H9 (cell line): Measurements from ENCODE around the gene OLIG2. TPM values are rescaled to one million over a fixed set of nuclear protein-coding genes. Genes with fewer than 3 reads are reported as not detected.

Experiments used
- DNase-seq: peaks from one replicate; pipeline ENCODE4 v3.0.0-alpha.2; 2017
- H2AFZ ChIP-seq: one replicate; pipeline ENCODE4 v1.6.1; 2013; ENCODE audit warnings: mild to moderate bottlenecking, low read length, control low read depth, moderate library complexity
- H2AK5ac ChIP-seq: 2 replicates; pipeline ENCODE4 v1.6.1; 2013; ENCODE audit warnings: low read length, control low read depth, mixed read lengths; ENCODE audit not compliant: insufficient read length
- H2BK120ac ChIP-seq: one replicate; pipeline ENCODE4 v1.6.1; 2013; ENCODE audit warnings: low read depth, mild to moderate bottlenecking, low read length, control low read depth, inconsistent platforms; ENCODE audit not compliant: poor library complexity, severe bottlenecking
- H2BK12ac ChIP-seq: 2 replicates; pipeline ENCODE4 v1.6.1; 2013; ENCODE audit warnings: low read length, control low read depth, mixed read lengths, low read depth; ENCODE audit not compliant: insufficient read length
- H2BK15ac ChIP-seq: 2 replicates; pipeline ENCODE4 v1.6.1; 2013; ENCODE audit warnings: low read depth, low read length, control low read depth
- H2BK20ac ChIP-seq: one replicate; pipeline ENCODE4 v1.6.1; 2013; ENCODE audit warnings: low read depth, mild to moderate bottlenecking, low read length, control low read depth, inconsistent platforms; ENCODE audit not compliant: poor library complexity, severe bottlenecking
- H2BK5ac ChIP-seq: 2 replicates; pipeline ENCODE4 v1.6.1; 2013; ENCODE audit warnings: low read length, control low read depth, mixed read lengths; ENCODE audit not compliant: insufficient read length
- H3K14ac ChIP-seq: 2 replicates; pipeline ENCODE4 v1.6.1; 2013; ENCODE audit warnings: low read length, control low read depth; ENCODE audit not compliant: insufficient read depth
- H3K18ac ChIP-seq: 2 replicates; pipeline ENCODE4 v1.6.1; 2013; ENCODE audit warnings: low read depth, mild to moderate bottlenecking, mixed read lengths, low read length, control low read depth; ENCODE audit not compliant: insufficient read length
- H3K23ac ChIP-seq: 2 replicates; pipeline ENCODE4 v1.6.1; 2013; ENCODE audit warnings: low read length, control low read depth, mixed read lengths, low read depth; ENCODE audit not compliant: insufficient read length
- H3K23me2 ChIP-seq: 2 replicates; pipeline ENCODE4 v1.6.1; 2013; ENCODE audit warnings: low read depth, mild to moderate bottlenecking, mixed read lengths, low read length, control low read depth; ENCODE audit not compliant: insufficient read length, poor library complexity, severe bottlenecking
- H3K27ac ChIP-seq: 2 replicates; pipeline ENCODE4 v1.5.1; 2013; ENCODE audit warnings: low read length, control low read depth, mixed read lengths, low read depth; ENCODE audit not compliant: insufficient read length
- H3K27me3 ChIP-seq: 2 replicates; pipeline ENCODE4 v1.6.1; 2013; ENCODE audit warnings: low read length, control low read depth, inconsistent platforms; ENCODE audit not compliant: insufficient read depth
- H3K4ac ChIP-seq: 2 replicates; pipeline ENCODE4 v1.6.1; 2013; ENCODE audit warnings: low read depth, mild to moderate bottlenecking, control low read depth, inconsistent platforms, low read length, moderate library complexity
- H3K4me1 ChIP-seq: 2 replicates; pipeline ENCODE4 v1.6.1; 2013; ENCODE audit warnings: low read length, control low read depth, inconsistent platforms; ENCODE audit not compliant: insufficient read depth
- H3K4me2 ChIP-seq: 2 replicates; pipeline ENCODE4 v1.6.1; 2013; ENCODE audit warnings: low read length, control low read depth, mixed read lengths; ENCODE audit not compliant: insufficient read length, insufficient read depth
- H3K56ac ChIP-seq: 2 replicates; pipeline ENCODE4 v1.6.1; 2013; ENCODE audit warnings: low read depth, mild to moderate bottlenecking, mixed read lengths, low read length, control low read depth; ENCODE audit not compliant: insufficient read length
- H3K79me1 ChIP-seq: 2 replicates; pipeline ENCODE4 v1.6.1; 2013; ENCODE audit warnings: low read depth, mild to moderate bottlenecking, moderate library complexity, low read length, control low read depth, inconsistent platforms; ENCODE audit not compliant: insufficient read depth, poor library complexity, severe bottlenecking
- H3K79me2 ChIP-seq: 2 replicates; pipeline ENCODE4 v1.6.1; 2013; ENCODE audit warnings: low read length, control low read depth, inconsistent platforms; ENCODE audit not compliant: insufficient read depth
- H3K9ac ChIP-seq: 2 replicates; pipeline ENCODE4 v1.6.1; 2013; ENCODE audit warnings: low read length, control low read depth, mixed read lengths; ENCODE audit not compliant: insufficient read length; ENCODE audit errors: extremely low read depth
- H3K9me3 ChIP-seq: one replicate; pipeline ENCODE4 v1.6.1; 2013; ENCODE audit warnings: low read depth, low read length, inconsistent platforms; ENCODE audit not compliant: control insufficient read depth
- H3T11ph ChIP-seq: one replicate; pipeline ENCODE4 v1.6.1; 2013; ENCODE audit warnings: mild to moderate bottlenecking, low read length, control low read depth, inconsistent platforms
- H4K20me1 ChIP-seq: one replicate; pipeline ENCODE4 v1.6.1; 2013; ENCODE audit not compliant: control insufficient read depth, insufficient read length, insufficient read depth
- H4K5ac ChIP-seq: 2 replicates; pipeline ENCODE4 v1.6.1; 2013; ENCODE audit warnings: low read depth, mild to moderate bottlenecking, mixed read lengths, low read length, control low read depth; ENCODE audit not compliant: insufficient read length
- H4K8ac ChIP-seq: replicated peaks from 2 replicates; pipeline ENCODE4 v1.6.1; 2013; ENCODE audit warnings: low read length, control low read depth, mixed read lengths, low read depth; ENCODE audit not compliant: insufficient read length
- H4K91ac ChIP-seq: 2 replicates; pipeline ENCODE4 v1.6.1; 2013; ENCODE audit warnings: low read depth, mild to moderate bottlenecking, moderate library complexity, mixed read lengths, low read length, control low read depth; ENCODE audit not compliant: insufficient read length
- H3K27ac Mint-ChIP-seq, 3 experiments: 2 replicates in 2 of 3; 3 replicates in 1 of 3; pipeline ENCODE4 v1.8.0; 2020 to 2021; ENCODE audit warnings: mixed read lengths in 3 of 3, mild to moderate bottlenecking in 1 of 3, moderate library complexity in 1 of 3
- H3K27me3 Mint-ChIP-seq: 2 replicates; pipeline ENCODE4 v1.8.0; 2021; ENCODE audit warnings: low read depth, mild to moderate bottlenecking, moderate library complexity, mixed read lengths
- H3K36me3 Mint-ChIP-seq, 3 experiments: 2 replicates in 2 of 3; 3 replicates in 1 of 3; pipeline ENCODE4 v1.8.0; 2020 to 2021; ENCODE audit warnings: low read depth in 3 of 3, mixed read lengths in 3 of 3; ENCODE audit not compliant: insufficient read depth in 1 of 3
- H3K4me1 Mint-ChIP-seq, 2 experiments: 2 replicates each; pipeline ENCODE4 v1.8.0; 2020; ENCODE audit warnings: mixed read lengths in 2 of 2
- H3K4me3 Mint-ChIP-seq, 2 experiments: 2 replicates in 1 of 2; 3 replicates in 1 of 2; pipeline ENCODE4 v1.8.0; 2020 to 2021; ENCODE audit warnings: mild to moderate bottlenecking in 2 of 2, mixed read lengths in 2 of 2, moderate library complexity in 1 of 2
- H3K9me3 Mint-ChIP-seq, 2 experiments: 2 replicates in 1 of 2; 3 replicates in 1 of 2; pipeline ENCODE4 v1.8.0; 2020; ENCODE audit warnings: mild to moderate bottlenecking in 2 of 2, mixed read lengths in 2 of 2, moderate library complexity in 1 of 2
- CTCF ChIP-seq: fragments of 200-600 bp; sonication (generic); conservative IDR thresholded peaks from 3 replicates; pipeline ENCODE4 v1.8.0; 2021; ENCODE audit warnings: antibody characterized with exemption, mild to moderate bottlenecking
- WGBS: extraction: QIAGEN DNeasy Blood & Tissue Kit; methylation state at CpG from one replicate; pipeline ENCODE4 v1.1.7; 2013; ENCODE audit warnings: missing lambda C conversion rate, low lambda C conversion rate, mixed read lengths; ENCODE audit not compliant: insufficient read length; ENCODE audit errors: extremely low coverage; 5-methylcytosine and 5-hydroxymethylcytosine counted together
- total RNA-seq: library from RNA; stranded (reverse); gene quantifications from 2 replicates; pipeline ENCODE4 v1.2.1, GENCODE V29; 2021

OLIG2 gene
- total RNA-seq, 1 experiment from 2014 or later = 1.4 TPM

- Histone ChIP-seq H2AK5ac (no peak overlapping the region), H3K4me1 (peaks cover 12% of the 10 kb centered on the region; the same call in 1 of the 2 replicates), H3K79me1 (no peaks in the 10 kb centered on the region), H4K8ac (no peak overlapping the region), H2BK5ac (no peak overlapping the region), H2BK20ac (no peak overlapping the region), H3K23ac (no peak overlapping the region), H3K56ac (no peak overlapping the region), H3K79me2 (no peaks in the 10 kb centered on the region), H3K4ac (no peak overlapping the region), H3T11ph (no peak overlapping the region), H2BK120ac (no peak overlapping the region), H3K14ac (no peak overlapping the region; the same call in 1 of the 2 replicates), H3K27ac (no peak overlapping the region), H3K9me3 (no peaks in the 10 kb centered on the region), H3K27me3 (peaks cover 65% of the 10 kb centered on the region), H3K23me2 (peaks cover 3% of the 10 kb centered on the region), H4K91ac (no peak overlapping the region), H2BK15ac (no peak overlapping the region), H3K9ac (no peak overlapping the region), H3K18ac (no peak overlapping the region), H4K5ac (no peak overlapping the region), H3K4me2 (peak overlapping the region; percentile 4), H2AFZ (no peak overlapping the region), H4K20me1 (no peaks in the 10 kb centered on the region), H2BK12ac (no peak overlapping the region)
- Mint-ChIP-seq H3K9me3 (no peaks in the 10 kb centered on the region; a peak in 1 of 5 replicates), H3K27ac (no peak overlapping the region), H3K36me3 (peaks cover 0 to 2% (median 0%) of the 10 kb centered on the region in 3 experiments; a peak in 1 of 7 replicates), H3K27me3 (peaks cover 88% of the 10 kb centered on the region), H3K4me3 (no peak overlapping the region), H3K4me1 (peaks cover 30 to 51% of the 10 kb centered on the region in 2 experiments)
- no CpG with 5 or more reads among the region's 20 CpGs for WGBS
- DNase-seq = no peak
- no peak for TF ChIP-seq CTCF
Measured at GRCh38 chr21:33033961-33034413, 8.3 kb downstream of the OLIG2 start.
